MCF 10A (cell line): ENCODE data around the gene TAS1R3. TPM values are rescaled to one million over a fixed set of nuclear protein-coding genes. Genes with fewer than 3 reads are reported as not detected.

ENCODE experiments used
- BruUV-seq: library from RNA; stranded (reverse); fragments of 400-500 nt; replicated peaks from 2 replicates; lab custom pipeline; 2021; lab: Mats Ljungman, UMichigan
- CTCF ChIA-PET: fragments of 300-600 bp; sonication (Branson Sonifier 250); formaldehyde crosslinking; extraction: SDS; loops from one replicate; lab custom pipeline; 2021; ENCODE audit warnings: antibody characterized with exemption, inconsistent platforms; lab: Yijun Ruan, JAX
- POLR2A ChIA-PET: fragments of 300-600, 350-650 bp; sonication (Branson Sonifier 250); formaldehyde crosslinking; extraction: SDS; loops from one replicate; lab custom pipeline; 2020; ENCODE audit warnings: antibody characterized with exemption, inconsistent platforms; lab: Yijun Ruan, JAX
- DNase-seq: peaks from one replicate; pipeline ENCODE4 v3.0.0-alpha.2; 2018; ENCODE audit not compliant: unreplicated experiment
- H3K27ac Mint-ChIP-seq: one replicate; pipeline ENCODE4 v1.8.0; 2022; ENCODE audit warnings: mild to moderate bottlenecking, low read depth, mixed read lengths; ENCODE audit not compliant: unreplicated experiment
- H3K27me3 Mint-ChIP-seq: one replicate; pipeline ENCODE4 v1.8.0; 2022; ENCODE audit warnings: mixed read lengths; ENCODE audit not compliant: insufficient read depth, unreplicated experiment
- H3K36me3 Mint-ChIP-seq: one replicate; pipeline ENCODE4 v1.8.0; 2022; ENCODE audit warnings: mild to moderate bottlenecking, moderate library complexity, mixed read lengths; ENCODE audit not compliant: insufficient read depth, unreplicated experiment
- H3K4me1 Mint-ChIP-seq: one replicate; pipeline ENCODE4 v1.8.0; 2022; ENCODE audit warnings: mixed read lengths; ENCODE audit not compliant: insufficient read depth, unreplicated experiment
- H3K4me3 Mint-ChIP-seq: one replicate; pipeline ENCODE4 v1.8.0; 2022; ENCODE audit warnings: mild to moderate bottlenecking, moderate library complexity, mixed read lengths; ENCODE audit not compliant: unreplicated experiment
- H3K9me3 Mint-ChIP-seq: one replicate; pipeline ENCODE4 v1.8.0; 2022; ENCODE audit warnings: mixed read lengths; ENCODE audit not compliant: unreplicated experiment
- CTCF ChIP-seq: fragments of 200-600 bp; IDR thresholded peaks from one replicate; pipeline ENCODE4 v1.8.0; 2022; ENCODE audit warnings: antibody characterized with exemption, mild to moderate bottlenecking; ENCODE audit not compliant: unreplicated experiment
- intact Hi-C: fragments of 100-400 bp; cut with micrococcal nuclease; formaldehyde crosslinking; loops from 2 replicates; pipeline ENCODE4 v1.14.1; 2022
- total RNA-seq: library from RNA; stranded (reverse); gene quantifications from 2 replicates; pipeline ENCODE4 v1.2.3, GENCODE V29; 2022

TAS1R3 gene
- total RNA-seq, 1 experiment from 2014 or later = not detected

- no peak for TF ChIP-seq CTCF
- Mint-ChIP-seq H3K4me1 (peaks cover 13% of the 10 kb centered on the region), H3K4me3 (peak overlapping the region; percentile 79), H3K9me3 (no peaks in the 10 kb centered on the region), H3K27me3 (no peaks in the 10 kb centered on the region), H3K36me3 (peaks cover 13% of the 10 kb centered on the region), H3K27ac (peak overlapping the region; percentile 84)
- peak; percentile 74 for DNase-seq
- intact Hi-C loops = loop anchor here (1.0 kb wide), 1 partner anchor 40 kb away; the partner anchor contains the start of gene PUSL1
- CTCF ChIA-PET = interaction anchor here (0.5 to 1.2 kb wide), 13 partner anchors 13 to 364 kb away, joined by 3 to 7 read pairs (median 3); partner anchors contain the start of gene AURKAIP1
- POLR2A ChIA-PET = interaction anchor here (0.7 to 5.7 kb wide), 18 partner anchors 10 to 327 kb away, joined by 3 to 47 read pairs (median 4); partner anchors contain the start of genes AURKAIP1 and CCNL2
- BruUV-seq = TSS peak; percentile 28
Measured at GRCh38 chr1:1347663-1348419, 16.8 kb downstream of the TAS1R3 start.

- intact Hi-C loops = loop anchor here (1.0 kb wide), 1 partner anchor 40 kb away; the partner anchor contains the start of gene PUSL1
- Mint-ChIP-seq H3K27ac (peak overlapping the region; percentile 84), H3K4me3 (peak overlapping the region; percentile 79), H3K36me3 (peaks cover 6% of the 10 kb centered on the region), H3K4me1 (peaks cover 13% of the 10 kb centered on the region), H3K27me3 (no peaks in the 10 kb centered on the region), H3K9me3 (no peaks in the 10 kb centered on the region)
- no peak for DNase-seq
- TF ChIP-seq CTCF = no peak
- CTCF ChIA-PET = interaction anchor here (0.6 to 1.2 kb wide), 7 partner anchors 14 to 52 kb away, joined by 3 to 7 read pairs (median 3); partner anchors contain the start of gene AURKAIP1
- no TSS peak for BruUV-seq
- POLR2A ChIA-PET = interaction anchor here (0.7 to 5.7 kb wide), 12 partner anchors 11 to 328 kb away, joined by 3 to 47 read pairs (median 4); partner anchors contain the start of genes AURKAIP1 and CCNL2
Measured at GRCh38 chr1:1348420-1349255, 17.6 kb downstream of the TAS1R3 start.

- DNase-seq = no peak
- peak within 1 kb of the TSS; percentile 79 for H3K4me3 Mint-ChIP-seq
- H3K9me3 Mint-ChIP-seq = no peaks in the 10 kb centered on the region
- ChIA-PET CTCF (no interaction called here), POLR2A (interaction anchor here (1.2 to 5.7 kb wide), 3 partner anchors 17 to 156 kb away, joined by 3 to 47 read pairs (median 28); partner anchors contain the start of gene AURKAIP1)
- H3K27me3 Mint-ChIP-seq = no peaks in the 10 kb centered on the region
- peaks cover 13% of the 10 kb centered on the region for H3K4me1 Mint-ChIP-seq
- intact Hi-C loops = no loop called here
- no TSS peak for BruUV-seq
- peak within 1 kb of the TSS; percentile 84 for H3K27ac Mint-ChIP-seq
- no peaks in the 10 kb centered on the region for H3K36me3 Mint-ChIP-seq
- peak; percentile 43 for TF ChIP-seq CTCF
Measured at GRCh38 chr1:1349256-1350012, 18.4 kb downstream of the TAS1R3 start, which contains the start of gene DVL1. Gene DVL1, minus strand, starts transcription at chr1:1349418. Its CDS starts 353 bp downstream, at chr1:1349065.
